Erythroblast (primary cell): Measurements from ENCODE around the gene FCHO2.

Source experiments
- GATA1 ChIP-seq: IDR thresholded peaks from 2 replicates; pipeline ENCODE4 v1.6.1; 2011; ENCODE audit warnings: low read depth, mild to moderate bottlenecking, control low read depth, low read length, moderate library complexity
- POLR2A ChIP-seq: IDR thresholded peaks from 2 replicates; pipeline ENCODE4 v1.6.1; 2011; ENCODE audit warnings: mild to moderate bottlenecking, low read length

- no peak for TF ChIP-seq POLR2A
- TF ChIP-seq GATA1, result no peak
Observed at GRCh38 chr5:73126957-73127356, 171.1 kb downstream of the FCHO2 start.
